GM19240 (cell line): ENCODE results near the gene CAMK2N1.
"Not testable (repeated sequence)": the region's sequence is repeated elsewhere in the genome, so short reads cannot be mapped to it uniquely, and the experiment has no call there.

Experiments
- DNase-seq: peaks from one replicate; pipeline ENCODE4 v3.0.0; 2011; ENCODE audit warnings: low spot score; ENCODE audit not compliant: insufficient read length

Gene CAMK2N1

GRCh38 chr1:20496725-20497383 is 10.8 kb upstream of the CAMK2N1 start:
- DNase-seq: not testable (repeated sequence)

DNA sequence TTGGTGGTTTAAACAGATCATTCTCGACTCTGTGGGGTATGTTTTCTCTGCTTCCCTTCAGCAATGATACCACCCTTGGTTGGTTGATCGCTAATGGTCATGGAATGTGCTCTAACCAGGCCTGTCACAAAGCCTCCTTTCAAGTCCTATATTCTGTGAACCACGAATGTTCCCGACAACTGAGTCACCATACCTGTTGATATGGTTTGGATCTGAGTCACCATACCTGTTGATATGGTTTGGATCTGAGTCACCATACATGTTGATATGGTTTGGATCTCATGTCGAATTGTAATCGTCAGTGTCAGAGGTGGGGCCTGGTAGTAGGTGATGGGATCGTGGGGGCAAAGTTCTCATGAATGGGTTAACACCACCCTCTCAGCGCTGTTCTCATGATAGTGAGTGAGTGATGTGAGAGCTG is 10.2 kb upstream of the CAMK2N1 start:
- no peak for DNase-seq

GRCh38 chr1:20495661-20496060 is 9.7 kb upstream of the CAMK2N1 start:
- DNase-seq: no peak

DNA sequence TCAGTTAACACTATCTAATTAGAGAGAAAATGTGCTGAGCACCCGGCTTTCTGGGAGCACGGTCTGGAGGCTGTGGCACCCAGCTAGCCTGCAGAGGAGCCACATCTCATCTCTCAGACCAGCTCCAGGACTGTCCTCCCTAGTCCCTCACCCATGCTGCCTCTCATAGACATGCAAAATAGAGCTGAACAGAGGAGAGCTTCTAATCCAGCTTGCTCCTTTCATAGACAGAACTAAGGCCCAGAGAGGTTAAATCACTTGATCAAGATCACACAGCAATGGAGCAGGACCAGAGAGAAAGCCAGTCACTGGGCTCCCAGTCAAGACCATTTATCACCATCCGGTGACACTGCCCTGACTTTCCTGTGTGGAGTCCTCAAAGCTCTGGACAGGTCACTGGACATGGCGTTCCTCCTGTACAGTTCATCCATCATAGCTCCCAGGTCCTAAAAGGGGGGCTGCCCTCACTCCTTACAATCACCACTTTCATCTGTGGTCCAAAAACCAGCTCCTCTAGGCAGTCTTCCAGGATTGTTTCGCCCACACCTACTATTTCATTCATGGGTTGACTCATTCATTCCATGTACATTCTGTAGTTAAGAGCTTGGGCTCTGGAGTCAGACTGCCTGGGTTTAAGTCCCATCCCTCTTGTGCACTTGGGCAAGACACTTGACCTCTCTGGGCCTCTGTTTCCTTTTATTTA is 8.8 kb upstream of the CAMK2N1 start:
- DNase-seq: no peak

DNA sequence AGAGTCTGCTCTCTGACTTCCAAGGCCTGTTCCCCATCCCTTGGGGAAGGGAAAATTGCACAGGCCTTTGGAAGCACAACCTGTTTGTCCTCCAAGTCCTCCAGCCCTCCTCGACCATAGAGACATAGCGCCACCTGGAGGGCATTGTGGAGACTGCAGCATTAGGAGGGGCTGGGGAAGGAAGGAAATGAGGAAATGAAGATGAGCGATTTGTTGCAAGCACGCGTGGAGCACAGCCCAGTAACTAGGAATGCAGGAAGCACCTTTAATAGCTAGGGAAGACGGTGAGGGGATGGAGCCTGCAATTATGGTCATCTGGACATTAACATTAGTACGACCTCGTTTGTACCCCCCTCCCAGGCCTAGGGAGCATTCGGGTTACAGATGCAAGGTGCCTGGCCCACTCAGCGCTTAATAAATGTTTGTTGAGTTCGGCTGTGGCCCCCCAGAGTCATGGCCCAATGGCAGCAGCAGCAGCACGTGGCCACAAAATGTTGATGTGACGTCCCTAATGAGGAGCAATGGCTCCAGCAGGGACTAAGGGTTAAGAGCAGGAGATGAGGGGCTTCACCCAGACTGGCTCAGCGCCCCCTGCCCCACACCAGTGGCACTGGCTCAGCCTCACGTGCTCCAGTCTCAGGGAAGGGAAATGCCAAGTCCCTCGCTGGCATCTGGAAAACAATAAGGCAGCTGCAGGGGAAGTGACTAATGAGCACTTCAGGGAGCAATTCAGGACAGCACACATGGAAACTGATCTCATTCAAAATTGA is 8.0 kb upstream of the CAMK2N1 start:
- DNase-seq: peak; percentile 85

GRCh38 chr1:20493309-20493708 is 7.3 kb upstream of the CAMK2N1 start:
- no peak for DNase-seq

DNA sequence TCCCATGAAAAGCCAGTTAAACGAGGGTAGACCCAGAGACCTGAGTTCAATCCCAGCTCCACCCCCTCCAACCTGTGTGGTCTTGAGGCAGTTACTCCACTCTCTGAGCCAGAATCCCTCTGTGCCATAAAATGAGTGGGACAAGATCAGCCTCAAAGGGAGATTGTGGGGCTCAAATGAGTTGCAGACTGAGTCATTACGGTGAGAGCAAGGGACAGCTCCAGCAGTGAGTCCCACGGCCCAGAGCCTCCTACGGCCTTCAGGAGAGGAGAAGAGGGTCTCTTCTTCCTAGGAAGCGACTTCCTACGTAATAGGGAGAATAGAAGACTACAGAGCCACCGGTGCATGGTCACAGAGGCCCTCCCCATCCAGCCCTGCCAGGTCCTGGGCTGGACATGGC is 6.7 kb upstream of the CAMK2N1 start:
- no peak for DNase-seq

GRCh38 chr1:20491866-20492265 is 5.9 kb upstream of the CAMK2N1 start:
- no peak for DNase-seq

- no peak for DNase-seq
Observed at GRCh38 chr1:20491178-20491577, 5.2 kb upstream of the CAMK2N1 start.

DNA sequence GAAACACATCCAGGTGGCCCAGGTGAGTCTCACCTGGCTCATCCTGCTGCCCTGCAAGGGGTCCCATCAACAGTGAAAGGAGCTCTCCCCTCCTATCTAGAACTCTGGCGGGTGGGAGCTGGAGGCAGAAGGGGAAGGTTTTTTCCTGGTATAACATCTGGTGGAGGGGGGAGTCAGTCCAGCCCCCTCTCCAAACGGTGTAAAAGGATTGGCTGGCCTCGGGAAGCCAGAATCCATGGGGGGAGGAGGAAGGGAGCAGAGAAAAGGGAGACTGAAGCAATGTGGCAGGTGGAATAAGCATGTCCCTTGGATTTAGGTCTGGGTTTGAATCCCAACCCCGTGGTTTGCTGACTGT is 1.2 kb upstream of the CAMK2N1 start:
- no peak for DNase-seq

GRCh38 chr1:20486457-20487235 is 636 bp upstream of the CAMK2N1 start:
- DNase-seq: no peak

GRCh38 chr1:20484519-20485462 is 1.2 kb downstream of the CAMK2N1 start:
- no peak for DNase-seq

- no peak for DNase-seq
Observed at GRCh38 chr1:20483833-20484518, 2.0 kb downstream of the CAMK2N1 start.

DNA sequence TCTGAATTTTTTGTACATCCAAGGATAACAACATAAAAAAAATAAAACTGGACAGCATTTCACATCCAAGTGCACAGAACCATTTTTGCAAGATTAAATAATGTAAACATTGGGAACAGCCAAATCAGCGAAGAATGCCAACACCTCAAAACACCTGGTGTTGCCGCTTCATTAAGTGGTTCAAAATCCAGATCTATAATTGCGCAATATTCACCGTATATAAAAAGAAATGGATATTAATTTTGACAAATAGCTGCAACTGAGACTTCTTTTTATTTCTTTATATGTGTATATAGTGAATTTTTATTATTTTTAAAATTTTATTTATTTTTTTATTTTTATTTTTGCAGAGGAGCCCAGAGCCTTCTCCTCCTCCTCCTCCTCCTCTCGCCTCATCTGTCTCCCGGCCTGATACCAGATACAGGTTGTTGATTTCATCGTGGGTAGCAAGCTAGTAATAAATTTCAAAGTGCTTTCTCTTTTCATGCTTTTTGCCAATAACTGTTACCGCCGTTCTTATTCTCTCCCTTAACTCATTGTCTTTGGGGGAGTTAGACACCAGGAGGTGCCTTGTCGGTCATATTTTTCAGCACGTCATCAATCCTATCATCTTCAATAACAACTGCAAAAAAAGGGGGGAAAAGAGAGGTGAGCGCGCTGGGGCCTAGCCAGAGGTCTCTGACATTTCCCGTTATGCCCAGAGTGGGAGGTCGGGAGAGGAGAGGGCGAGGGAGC is 2.7 kb downstream of the CAMK2N1 start:
- DNase-seq: no peak

- DNase-seq: no peak
Observed at GRCh38 chr1:20481643-20482498, 4.1 kb downstream of the CAMK2N1 start.

DNA sequence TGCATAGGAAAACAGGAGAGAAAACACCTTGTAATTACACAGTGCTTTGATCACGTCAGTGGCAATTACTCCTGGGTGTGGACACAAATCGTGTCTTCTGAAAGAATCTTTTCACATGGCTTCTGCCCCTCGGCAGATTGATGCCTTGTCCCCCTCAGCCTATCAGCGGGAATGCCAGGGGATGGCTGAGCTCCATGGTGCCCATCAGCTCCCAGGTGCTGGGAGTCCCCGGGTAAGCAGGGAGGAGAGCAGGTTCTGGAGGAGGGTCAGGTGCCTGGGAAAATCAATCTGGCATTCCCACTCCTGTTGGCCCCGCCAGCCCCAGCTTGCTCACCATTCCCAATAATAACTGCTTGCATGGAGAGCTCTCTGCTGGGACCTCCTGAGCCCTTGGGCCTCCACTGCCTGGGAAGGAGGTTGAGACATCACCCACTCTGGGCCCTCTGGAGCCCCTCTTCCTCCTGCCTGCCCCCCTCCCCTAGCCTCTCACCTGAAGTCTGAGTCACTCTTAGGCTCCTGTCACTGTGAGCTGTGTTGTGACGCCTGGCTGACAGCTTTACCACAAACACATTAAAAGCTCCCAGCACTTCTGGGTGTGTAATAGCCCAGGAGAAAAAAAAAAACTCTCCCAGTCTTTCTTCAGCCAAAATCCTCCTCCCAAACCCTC is 4.9 kb downstream of the CAMK2N1 start:
- no peak for DNase-seq

DNA sequence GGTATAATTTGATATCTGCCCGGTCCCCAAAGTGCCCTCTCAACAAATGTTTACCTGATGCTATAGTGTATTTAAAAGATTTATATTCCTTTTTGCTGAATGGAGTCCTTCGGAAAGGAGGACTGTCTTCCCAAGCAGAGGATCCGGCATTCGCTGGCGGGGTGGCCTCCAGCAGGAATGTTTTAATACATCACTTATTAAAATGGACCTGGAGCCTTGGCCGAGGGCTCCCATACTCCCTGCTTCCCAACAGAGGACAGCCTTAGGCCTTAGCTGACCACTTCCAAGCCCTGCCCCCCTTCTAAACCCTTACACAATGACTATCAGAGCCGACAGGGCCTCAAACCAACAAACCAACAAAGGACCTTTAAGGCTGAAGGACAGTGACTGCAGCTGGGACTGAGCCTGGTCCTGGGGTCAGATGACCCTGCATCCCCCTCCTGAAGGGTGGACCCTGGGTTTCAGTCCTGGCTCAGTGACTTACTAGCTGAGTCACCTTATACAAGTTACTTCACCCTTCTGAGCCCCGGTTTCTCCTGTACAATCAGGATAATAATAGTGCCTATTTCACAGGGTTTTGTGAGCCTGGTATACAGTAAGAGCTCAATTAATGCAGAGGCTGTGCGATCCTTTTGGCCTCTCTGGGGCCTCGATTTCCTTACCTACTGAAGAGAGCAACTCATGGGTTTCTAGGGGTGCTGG is 5.6 kb downstream of the CAMK2N1 start:
- DNase-seq: no peak
